ENCODE results near the gene PPP1R8.

GRCh38 chr1:27858072-27858948 is 27.7 kb downstream of the PPP1R8 start:
- TF ChIP-seq POLR2A (IDR thresholded peaks at IDR 0.05) (no peak), EP300 (IDR thresholded peaks at IDR 0.05) (no peak)

Measured in stomach (tissue), 4 donors.